SK-N-MC (cell line): Measurements from ENCODE around the gene SH3BP5.
"Not testable (repeated sequence)": the region's sequence is repeated elsewhere in the genome, so short reads cannot be mapped to it uniquely, and the experiment has no call there.

Source experiments
- DNase-seq: peaks from one replicate; pipeline ENCODE4 v3.0.0-alpha.2; 2011; ENCODE audit warnings: low read depth, low spot score
- H3K27ac ChIP-seq: fragments of 200-600 bp; sonication (generic); 2 replicates; pipeline ENCODE4 v1.5.1; 2016; ENCODE audit warnings: mixed run types
- H3K36me3 ChIP-seq: fragments of 200-600 bp; sonication (generic); 2 replicates; pipeline ENCODE4 v1.6.1; 2017; ENCODE audit warnings: antibody characterized with exemption, low read length, mixed read lengths; ENCODE audit not compliant: insufficient read depth
- H3K4me3 ChIP-seq: fragments of 200-600 bp; sonication (generic); 2 replicates; pipeline ENCODE4 v1.5.1; 2016
- H3K9ac ChIP-seq: fragments of 200-600 bp; sonication (generic); 2 replicates; pipeline ENCODE4 v1.8.0; 2017; ENCODE audit warnings: mixed run types, mixed read lengths; ENCODE audit not compliant: insufficient read length
- H3K9me3 ChIP-seq: fragments of 200-600 bp; sonication (generic); 2 replicates; pipeline ENCODE4 v1.6.1; 2017; ENCODE audit warnings: low read depth, mild to moderate bottlenecking, antibody characterized with exemption, low read length, moderate library complexity, mixed read lengths
- EZH2 ChIP-seq: fragments of 200-600 bp; sonication (generic); IDR thresholded peaks from one replicate; pipeline ENCODE4 v1.6.1; 2017; ENCODE audit warnings: antibody characterized with exemption
- FOXP2 ChIP-seq: optimal IDR thresholded peaks from 2 replicates; pipeline ENCODE3; 2011; ENCODE audit warnings: mild to moderate bottlenecking, moderate library complexity; ENCODE audit not compliant: insufficient read depth; ENCODE audit errors: extremely low read length, control extremely low read depth
- POLR2AphosphoS5 ChIP-seq: IDR thresholded peaks from 2 replicates; pipeline ENCODE4 v1.6.1; 2012; ENCODE audit warnings: mild to moderate bottlenecking, low read depth, low read length, borderline replicate concordance

Gene SH3BP5

GRCh38 chr3:15361494-15362214 lies 29.3 kb upstream of the SH3BP5 start:
- no peak overlapping the region for H3K9ac ChIP-seq

GRCh38 chr3:15360788-15361493 lies 28.6 kb upstream of the SH3BP5 start:
- Histone ChIP-seq H3K36me3 (no peaks in the 10 kb centered on the region), H3K9ac (no peak overlapping the region), H3K9me3 (no peaks in the 10 kb centered on the region), H3K27ac (no peak overlapping the region), H3K4me3 (no peak overlapping the region)
- DNase-seq: no peak
- TF ChIP-seq POLR2AphosphoS5 (no peak), FOXP2 (no peak), EZH2 (no peak)

More at GRCh38 chr3:15361494-15362214, 29.3 kb upstream of the SH3BP5 start:
- no peak overlapping the region for H3K27ac ChIP-seq
- H3K4me3 ChIP-seq: no peak overlapping the region
- DNase-seq: no peak
- H3K36me3 ChIP-seq: no peaks in the 10 kb centered on the region
- no peaks in the 10 kb centered on the region for H3K9me3 ChIP-seq
- TF ChIP-seq POLR2AphosphoS5 (no peak), FOXP2 (no peak), EZH2 (no peak)

- Histone ChIP-seq H3K27ac (no peak overlapping the region), H3K36me3 (no peaks in the 10 kb centered on the region), H3K9ac (no peak overlapping the region), H3K9me3 (no peaks in the 10 kb centered on the region), H3K4me3 (no peak overlapping the region)
- no peak for DNase-seq
- TF ChIP-seq FOXP2 (no peak), POLR2AphosphoS5 (no peak), EZH2 (no peak)
Measured at GRCh38 chr3:15359677-15360397, 27.5 kb upstream of the SH3BP5 start.

- not testable (repeated sequence) for H3K36me3 ChIP-seq, H3K4me3 ChIP-seq, H3K9me3 ChIP-seq, H3K9ac ChIP-seq, H3K27ac ChIP-seq, DNase-seq
Measured at GRCh38 chr3:15356651-15357061, 24.3 kb upstream of the SH3BP5 start.

GRCh38 chr3:15356176-15356575 lies 23.8 kb upstream of the SH3BP5 start:
- H3K4me3 ChIP-seq: no peak overlapping the region
- TF ChIP-seq EZH2: no peak
- no peak for TF ChIP-seq POLR2AphosphoS5
- no peak for TF ChIP-seq FOXP2
- H3K9me3 ChIP-seq: no peaks in the 10 kb centered on the region
- no peak overlapping the region for H3K27ac ChIP-seq
- no peak for DNase-seq
- H3K36me3 ChIP-seq: no peaks in the 10 kb centered on the region
- no peak overlapping the region for H3K9ac ChIP-seq

- Histone ChIP-seq H3K9ac (no peak overlapping the region), H3K4me3 (no peak overlapping the region), H3K9me3 (no peaks in the 10 kb centered on the region), H3K36me3 (no peaks in the 10 kb centered on the region), H3K27ac (no peak overlapping the region)
- DNase-seq: no peak
- TF ChIP-seq EZH2 (no peak), POLR2AphosphoS5 (no peak), FOXP2 (no peak)
Measured at GRCh38 chr3:15355086-15355485, 22.7 kb upstream of the SH3BP5 start.

GRCh38 chr3:15354485-15354884 lies 22.1 kb upstream of the SH3BP5 start:
- no peak overlapping the region for H3K27ac ChIP-seq

GRCh38 chr3:15350141-15350540 lies 17.8 kb upstream of the SH3BP5 start:
- TF ChIP-seq EZH2 (no peak), FOXP2 (no peak)
- Histone ChIP-seq H3K9ac (no peak overlapping the region), H3K9me3 (no peaks in the 10 kb centered on the region), H3K36me3 (no peaks in the 10 kb centered on the region), H3K4me3 (no peak overlapping the region), H3K27ac (no peak overlapping the region)
- DNase-seq: no peak

More at GRCh38 chr3:15354485-15354884, 22.1 kb upstream of the SH3BP5 start:
- DNase-seq: no peak
- Histone ChIP-seq H3K9me3 (no peaks in the 10 kb centered on the region), H3K9ac (no peak overlapping the region), H3K4me3 (no peak overlapping the region), H3K36me3 (no peaks in the 10 kb centered on the region)
- TF ChIP-seq EZH2: no peak
- TF ChIP-seq POLR2AphosphoS5: no peak
- no peak for TF ChIP-seq FOXP2

- not testable (repeated sequence) for H3K9me3 ChIP-seq, H3K27ac ChIP-seq, H3K36me3 ChIP-seq, DNase-seq, H3K9ac ChIP-seq, H3K4me3 ChIP-seq
Measured at GRCh38 chr3:15349438-15349837, 17.1 kb upstream of the SH3BP5 start.
